GM21529 (cell line): Measurements from ENCODE around the gene LIPG.

Experiments used
- ATAC-seq: cut with Tn5 transposase; IDR thresholded peaks from one replicate; pipeline ENCODE4 v1.9.1; 2021; ENCODE audit not compliant: unreplicated experiment

The LIPG gene

DNA sequence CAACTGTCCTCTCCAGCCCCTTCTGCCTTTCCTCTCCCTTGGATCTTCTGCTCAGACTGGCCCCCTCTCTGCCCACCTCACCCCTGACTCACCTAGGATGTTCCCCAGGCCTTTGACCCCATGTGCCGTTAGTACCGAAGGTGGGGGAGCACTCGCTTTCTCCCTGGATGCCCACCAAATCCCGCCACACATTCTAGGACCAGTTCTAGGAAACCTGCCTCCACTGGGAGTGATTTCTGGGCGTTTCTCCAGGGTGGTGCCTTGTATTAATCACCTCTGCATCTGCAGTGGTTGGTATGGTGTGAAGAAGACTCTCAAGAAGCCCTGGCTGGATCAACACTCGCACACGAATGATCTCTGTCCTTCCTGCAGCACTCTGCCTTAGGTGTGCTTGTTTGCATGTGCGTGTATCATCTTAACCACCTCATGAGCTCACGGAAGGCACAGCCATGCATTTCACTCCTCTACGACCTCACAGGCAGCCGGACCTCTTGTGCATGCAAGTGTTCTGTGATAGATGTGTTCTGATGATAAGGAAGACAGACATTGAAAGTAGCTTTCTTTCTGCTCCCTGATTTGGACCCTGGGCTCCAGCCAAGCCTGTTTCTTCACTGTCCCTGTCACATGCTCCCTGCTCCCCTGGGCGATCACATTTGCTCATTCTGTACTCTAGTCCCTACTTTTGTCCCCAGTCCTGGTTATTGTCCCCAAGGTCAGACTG, 69.4 kb downstream of the LIPG start:
- no peak for ATAC-seq

DNA sequence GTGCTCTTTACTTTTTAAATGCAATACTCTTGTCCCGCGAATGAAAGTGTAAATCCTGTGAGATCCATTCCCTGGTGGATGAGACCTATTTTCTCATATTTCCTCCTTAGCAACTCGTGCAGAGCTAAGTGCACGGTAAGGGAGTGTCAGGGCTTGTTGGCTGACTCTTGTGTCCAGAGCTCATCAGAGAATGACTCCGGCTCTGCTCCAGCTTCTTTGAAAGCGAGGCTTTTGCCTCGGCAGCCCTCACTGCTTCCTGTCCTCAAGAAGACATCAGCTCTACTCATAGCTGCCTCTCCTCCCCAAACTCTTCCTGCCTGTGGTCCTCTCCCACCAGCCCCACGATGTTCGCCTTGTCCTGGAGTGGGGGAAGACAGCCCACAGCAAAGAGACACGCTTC, 70.7 kb downstream of the LIPG start:
- ATAC-seq: no peak

DNA sequence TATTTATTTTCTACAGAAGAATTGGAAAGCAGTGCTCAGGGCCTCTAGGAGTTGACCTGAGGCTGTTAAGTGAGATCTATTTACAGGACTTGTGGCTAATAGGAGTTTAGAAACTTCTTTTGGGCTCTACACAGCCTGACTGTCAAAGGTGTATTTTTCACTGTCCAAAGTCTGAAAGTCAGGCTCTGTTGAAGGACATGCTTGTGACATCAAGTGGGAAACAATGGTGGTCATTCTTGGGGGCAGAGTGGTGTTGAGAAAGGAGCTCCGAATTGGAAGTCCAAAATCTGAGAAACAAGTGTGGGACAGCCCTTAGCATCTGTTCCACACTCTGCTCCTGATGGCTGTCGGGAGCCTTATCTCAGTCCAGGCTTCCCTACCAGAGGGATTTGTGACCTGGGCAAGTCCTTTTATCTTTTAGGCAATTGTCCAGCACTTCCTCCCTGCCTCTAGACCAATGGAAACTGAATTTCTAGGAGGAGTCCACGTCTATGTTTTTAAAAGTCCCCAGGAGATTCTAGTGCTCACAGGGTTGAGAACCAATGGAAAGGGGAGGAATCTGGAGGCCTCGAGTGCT, 76.4 kb downstream of the LIPG start:
- no peak for ATAC-seq

DNA sequence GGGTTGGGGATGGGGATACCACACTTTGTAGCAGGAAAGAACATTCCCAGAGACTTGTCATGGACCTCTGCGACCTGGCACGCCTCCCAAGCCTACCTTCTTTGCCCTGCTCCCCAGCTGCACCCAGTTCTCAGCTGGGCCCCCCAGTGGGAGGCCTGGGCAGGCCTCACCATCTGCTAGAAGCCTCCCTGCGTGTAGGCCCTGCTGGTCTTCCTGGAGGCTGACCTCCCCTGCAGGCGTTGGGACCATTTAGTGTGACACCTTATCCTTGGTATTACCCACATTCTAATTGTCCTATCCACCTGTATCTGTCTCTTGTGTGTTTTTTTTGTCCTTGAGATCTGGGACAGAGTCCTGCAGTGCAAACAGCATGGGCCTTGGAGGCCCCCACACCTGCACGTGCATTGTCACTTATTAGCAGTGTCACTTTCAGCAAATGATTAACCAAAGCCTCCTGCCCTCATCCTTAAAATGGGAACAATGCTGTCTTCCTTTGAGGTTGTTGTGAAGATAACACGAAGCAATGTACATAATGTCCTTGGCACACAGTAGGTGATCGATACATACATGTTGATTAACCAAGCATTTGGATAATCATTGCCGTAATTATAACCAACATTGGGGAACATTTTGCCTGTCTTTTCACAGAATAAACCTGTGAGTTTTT, 77.2 kb downstream of the LIPG start:
- ATAC-seq: no peak

DNA sequence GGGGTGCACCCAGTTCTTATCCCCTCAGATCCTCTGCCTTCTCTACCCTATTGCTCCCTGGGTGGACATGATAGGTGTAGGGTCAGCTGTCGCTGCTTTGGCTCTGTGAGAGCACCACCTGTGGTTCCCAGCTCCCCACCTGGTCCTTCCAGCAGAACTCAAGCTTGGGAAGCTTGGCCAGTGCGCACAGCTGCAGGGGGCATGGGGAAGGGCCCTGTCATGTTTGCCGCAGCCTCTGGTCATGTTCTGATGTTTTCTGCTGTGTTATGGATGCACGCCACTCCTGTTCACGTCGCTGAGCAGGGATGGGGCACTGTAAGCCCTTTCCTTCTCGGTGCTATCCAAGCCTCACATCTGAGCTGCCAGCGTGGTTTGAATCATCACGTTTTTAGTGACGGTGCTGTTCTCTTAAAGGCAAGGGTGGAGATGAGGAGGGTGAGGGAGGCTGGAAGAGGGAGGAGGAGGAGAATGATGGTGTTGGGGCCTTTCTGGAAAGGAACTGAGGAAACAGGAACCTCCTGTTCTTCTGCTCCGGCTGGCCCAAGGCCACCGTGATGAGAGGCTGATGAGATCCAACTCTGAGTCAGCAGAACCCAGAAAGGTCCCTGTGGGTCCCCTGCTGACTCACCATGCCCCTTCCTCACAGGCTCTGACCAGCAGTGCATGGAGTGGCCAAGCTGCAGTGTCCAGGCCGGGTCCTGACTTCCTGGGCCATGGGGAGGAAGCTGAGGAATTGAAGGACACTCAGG, 78.0 kb downstream of the LIPG start:
- ATAC-seq: no peak

DNA sequence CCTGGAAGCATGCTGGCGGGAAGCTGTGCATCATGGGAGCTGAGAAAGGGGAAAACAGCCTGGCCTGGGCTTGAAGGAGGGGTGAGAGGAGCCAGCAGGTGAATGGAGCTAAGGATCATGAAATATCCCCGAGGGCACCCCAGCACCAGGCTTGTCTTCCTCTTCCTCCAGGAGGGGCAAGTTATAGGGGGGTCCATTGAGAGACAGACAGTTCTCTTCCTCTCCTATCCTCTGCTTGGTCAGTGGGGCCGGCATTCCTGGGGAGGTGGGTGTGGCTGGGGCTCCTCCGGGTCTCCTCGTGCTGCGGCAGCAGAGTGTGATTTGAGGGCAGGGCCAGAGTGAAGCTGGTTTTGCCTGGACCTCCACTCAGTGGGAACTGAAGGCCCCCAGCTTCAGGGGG, 78.9 kb downstream of the LIPG start:
- no peak for ATAC-seq

DNA sequence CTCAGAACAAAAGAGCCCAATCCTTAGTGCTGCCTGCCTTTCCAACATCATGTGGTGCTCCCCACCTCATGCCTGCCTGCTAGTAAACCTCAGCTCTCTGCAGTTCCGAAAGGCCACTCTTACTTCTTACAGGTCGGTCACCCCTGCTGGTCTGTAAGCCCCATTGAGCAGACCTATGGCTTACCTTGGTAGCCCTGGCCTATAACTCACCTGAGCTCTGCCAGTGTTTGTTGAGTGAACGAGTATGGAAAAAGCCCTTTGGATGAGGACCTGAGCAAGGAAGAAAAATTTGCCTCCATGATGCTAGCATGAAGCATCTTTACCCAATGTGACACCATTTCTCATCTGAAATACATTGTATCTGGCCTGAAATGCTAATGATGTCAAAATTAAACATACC, 83.3 kb downstream of the LIPG start:
- no peak for ATAC-seq

DNA sequence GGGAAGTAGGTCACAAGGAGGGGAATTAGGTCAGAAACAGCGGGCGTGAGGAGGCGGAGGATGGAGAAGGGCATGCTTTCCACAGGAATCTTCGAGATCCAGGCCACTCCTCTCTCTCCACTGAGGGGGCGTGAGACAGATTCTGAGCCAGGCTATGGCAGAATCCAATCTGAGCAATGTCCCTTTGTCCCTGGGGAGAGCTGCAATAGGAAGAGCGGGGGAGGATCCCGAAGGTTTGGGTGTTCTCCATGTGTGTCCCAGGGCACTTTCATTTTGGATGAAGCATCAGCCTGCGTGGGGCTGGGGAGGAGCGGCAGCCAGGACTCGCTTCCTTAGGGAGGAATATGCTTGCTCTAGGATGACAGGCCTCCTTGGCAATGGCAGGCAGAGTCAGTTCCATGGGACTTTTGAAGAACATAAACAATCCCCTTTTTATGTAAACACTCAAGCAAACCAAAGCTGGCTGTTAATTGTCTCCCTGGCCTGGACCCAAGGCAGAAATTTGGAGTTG, 84.0 kb downstream of the LIPG start:
- ATAC-seq: no peak

DNA sequence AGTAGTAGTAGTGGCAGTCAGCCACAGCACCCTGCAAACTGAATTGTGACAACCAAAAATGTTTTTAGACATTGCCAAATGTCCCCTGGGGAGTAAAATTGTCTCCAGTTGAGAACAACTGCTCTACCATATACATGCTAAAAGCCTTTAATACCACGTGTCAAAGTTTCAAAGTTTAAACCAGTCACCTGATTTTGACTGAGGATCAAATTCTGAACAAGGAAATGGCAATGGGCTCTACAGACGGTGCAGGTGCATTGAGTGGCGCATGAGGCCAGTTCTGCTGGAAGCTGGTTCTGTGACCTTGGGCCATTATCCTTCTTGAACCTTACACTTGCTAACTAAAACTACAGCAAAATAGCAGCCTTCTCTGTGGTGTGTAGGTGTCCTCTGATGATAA, 85.0 kb downstream of the LIPG start:
- no peak for ATAC-seq

DNA sequence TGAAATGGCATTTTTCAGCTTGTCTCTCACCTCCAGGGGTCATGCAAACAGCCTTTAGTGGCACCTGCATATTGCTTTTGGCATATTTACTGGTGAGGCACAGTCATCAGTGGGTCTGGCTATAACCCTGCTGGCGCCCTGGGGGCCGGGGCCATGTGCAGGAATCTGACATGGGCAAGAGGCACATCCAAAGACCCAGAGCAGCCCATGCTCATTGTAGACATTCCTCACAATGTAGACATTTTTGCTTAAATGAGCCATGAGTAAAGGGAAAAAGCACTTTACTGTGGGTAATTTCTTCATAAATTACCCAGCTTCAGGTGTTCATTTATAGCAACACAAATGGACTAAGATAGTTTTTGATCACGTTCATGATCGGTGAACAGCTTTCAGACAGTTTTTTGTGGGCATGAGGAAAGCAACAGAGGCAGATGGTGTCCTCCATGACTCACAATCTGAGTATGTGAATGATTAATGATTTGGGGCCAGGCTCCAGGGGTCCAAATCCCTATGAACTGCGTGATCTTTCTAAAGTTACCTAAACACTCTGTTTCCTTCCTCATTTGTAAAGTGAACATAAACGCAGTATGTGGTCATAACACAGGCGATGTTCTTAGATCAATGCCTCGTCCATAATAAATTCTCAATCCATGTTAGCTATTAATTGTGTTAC, 85.8 kb downstream of the LIPG start:
- ATAC-seq: no peak

DNA sequence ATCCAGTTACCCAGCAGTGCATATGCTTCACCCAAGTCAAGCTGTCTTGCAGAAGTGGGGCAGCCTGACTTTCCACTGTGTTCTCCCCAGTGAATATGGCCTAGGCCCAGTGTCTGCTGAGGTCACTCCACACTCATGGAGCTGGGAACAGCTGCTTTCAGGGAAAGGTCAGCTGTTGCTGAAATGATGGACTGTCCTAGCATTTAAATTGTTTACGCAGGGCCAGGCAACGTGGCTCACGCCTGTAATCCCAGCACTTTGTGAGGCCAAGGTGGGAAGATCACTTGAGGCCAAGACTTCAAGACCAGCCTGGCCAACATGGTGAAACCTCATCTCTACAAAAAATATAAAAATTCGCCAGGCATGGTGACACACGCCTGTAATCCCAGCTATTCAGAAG, 86.5 kb downstream of the LIPG start:
- no peak for ATAC-seq
